ENCODE data around the gene BAIAP2.
"Not testable (repeated sequence)": the region's sequence is repeated elsewhere in the genome, so short reads cannot be mapped to it uniquely, and the experiment has no call there.

BAIAP2 gene

DNA sequence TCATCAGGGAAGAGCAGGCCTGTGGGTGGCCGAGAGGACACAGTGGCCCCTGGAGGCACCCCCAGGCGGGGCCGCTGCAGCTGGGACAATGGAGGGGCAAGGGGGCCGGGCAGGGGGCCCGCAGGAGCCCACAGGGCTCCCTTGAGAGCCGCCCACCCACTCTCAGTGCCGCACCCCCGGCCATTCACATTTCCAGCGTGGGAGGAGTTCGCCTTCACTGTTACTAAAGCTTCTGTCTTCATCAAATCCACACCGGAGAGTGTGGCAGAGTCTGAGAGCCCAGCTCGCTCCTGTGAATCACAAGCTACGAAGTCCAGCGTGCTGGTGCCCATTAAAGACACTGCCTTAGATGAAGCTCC lies 109.5 kb downstream of the BAIAP2 start:
- no peak for DNase-seq

DNA sequence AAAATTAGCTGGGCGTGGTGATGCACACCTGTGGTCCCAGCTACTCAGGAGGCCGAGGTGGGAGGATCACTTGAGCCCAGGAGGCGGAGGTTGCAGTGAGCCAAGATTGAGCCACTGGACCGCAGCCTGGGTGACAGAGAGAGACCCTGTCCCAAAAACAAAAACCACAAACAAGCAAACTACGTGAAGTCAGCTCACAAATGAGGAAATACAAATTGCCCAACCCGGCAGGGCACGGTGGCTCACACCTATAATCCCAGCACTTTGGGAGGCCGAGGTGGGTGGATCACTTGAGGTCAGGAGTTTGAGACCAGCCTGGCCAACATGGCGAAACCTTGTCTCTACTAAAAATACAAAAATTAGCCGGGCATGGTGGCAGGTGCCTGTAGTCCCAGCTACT lies 111.3 kb downstream of the BAIAP2 start:
- DNase-seq: not testable (repeated sequence)

DNA sequence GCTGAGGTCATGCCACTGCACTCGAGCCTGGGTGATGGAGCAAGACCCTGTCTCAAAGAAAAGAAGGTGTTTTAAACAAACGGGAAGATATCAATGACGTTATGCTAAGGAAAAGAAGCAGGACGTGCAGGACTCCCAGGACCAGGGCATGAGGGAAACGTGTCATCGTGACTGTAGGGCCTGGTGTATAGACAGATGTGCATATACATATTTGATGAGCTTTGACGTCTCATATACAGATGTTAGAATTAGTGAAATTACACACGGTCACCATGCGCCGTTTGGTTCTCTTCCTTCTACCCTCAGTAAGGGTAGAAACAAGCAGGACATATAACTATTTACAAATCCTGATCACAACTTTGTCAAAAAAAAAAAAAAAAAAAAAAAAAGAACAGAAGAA lies 112.8 kb downstream of the BAIAP2 start:
- no peak for DNase-seq

DNA sequence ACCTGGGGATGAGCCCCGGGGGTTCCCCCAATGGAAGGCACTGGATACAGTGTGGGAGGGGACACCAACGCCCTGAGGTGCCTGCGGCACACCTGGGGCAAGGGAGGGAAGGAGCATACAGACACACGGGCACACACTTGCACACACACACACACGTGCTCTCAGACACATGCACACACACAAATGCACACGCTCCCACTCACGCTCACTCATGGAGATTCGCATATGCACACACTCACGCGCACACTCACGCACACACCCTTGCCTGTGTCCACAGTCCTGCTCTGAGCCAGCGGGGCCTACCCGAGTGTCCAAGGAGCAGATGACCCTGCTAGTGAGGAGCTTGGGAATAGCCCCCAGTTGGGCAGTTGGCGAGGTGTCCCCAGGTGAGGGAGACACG lies 113.6 kb downstream of the BAIAP2 start:
- no peak for DNase-seq

DNA sequence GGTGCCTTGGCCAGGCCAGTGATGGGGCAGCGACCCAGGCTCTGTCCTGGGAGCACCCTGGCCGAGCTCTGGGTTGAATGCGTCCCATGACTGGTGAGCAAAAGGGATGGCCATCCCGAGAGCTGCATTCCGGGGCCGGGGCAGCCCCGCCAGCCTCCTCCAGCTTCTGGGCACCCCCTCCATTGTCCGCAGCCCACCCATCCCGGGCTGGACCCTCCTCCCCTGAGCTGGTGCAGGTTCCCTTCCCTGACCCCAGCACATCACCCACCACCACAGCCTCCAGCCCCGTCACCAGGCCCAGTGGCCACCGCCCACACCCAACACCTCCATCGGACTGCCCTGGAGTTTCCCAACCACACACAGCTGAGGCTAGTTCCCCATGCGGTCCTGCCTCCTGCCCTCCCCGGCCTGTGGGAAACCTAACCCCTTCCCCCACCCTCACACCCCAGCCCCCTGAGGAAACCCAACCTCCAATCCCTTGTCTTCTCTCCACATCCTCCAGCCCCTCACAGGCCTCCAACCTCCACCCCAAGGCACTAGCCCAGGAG lies 114.1 kb downstream of the BAIAP2 start:
- no peak for DNase-seq

DNA sequence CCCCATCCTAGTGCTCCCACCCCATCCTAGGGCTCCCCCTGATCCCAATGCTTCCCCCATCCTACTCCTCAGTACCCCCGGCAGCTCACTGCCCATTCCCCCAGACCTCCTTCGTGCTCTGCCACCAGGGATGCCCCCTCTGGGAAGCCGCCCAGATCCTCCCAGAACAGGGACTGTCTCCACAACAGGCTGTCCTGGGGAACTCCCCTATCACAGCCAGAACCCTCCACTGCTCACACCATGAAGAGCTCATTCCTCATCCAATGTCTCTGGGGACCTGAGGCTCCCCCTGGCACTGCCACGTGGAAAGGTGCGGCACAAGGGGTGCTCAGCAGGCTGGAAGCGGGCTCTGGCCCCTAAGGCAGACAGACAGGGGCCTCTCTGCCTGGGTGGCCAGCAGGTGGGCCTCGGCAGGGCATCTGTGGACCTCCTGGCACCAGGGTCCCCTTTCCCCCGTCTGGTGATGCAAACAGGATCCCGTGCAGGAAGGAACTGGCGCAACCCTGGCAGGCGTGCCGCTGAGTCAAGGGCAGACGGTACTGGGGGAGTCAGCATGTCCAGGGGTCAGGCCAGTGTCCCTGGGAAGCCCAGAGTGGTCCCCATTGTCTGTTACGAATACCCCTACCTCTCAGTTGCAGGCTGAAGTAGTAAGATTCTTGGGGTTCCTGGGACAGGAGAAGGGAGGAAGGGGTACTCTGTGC lies 115.6 kb downstream of the BAIAP2 start:
- DNase-seq: no peak

DNA sequence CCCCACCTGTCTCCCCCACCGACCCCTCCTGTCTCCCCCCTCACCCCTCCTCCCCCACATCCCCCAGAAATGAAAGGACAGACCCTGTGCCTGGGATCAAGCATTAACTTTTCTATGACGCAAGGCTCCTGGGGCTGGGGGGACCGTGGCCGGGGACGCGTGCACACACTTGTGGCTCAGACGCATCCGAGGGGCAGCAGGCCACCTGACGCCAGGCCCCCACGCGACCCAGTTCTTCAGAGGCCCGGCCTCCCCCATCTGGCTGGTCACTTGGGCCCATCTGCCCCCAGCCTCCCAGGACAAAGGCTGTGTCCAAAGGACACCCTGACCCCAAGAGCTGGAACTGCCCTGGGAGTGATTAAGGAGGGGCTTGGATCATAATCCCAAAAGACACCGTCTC lies 116.3 kb downstream of the BAIAP2 start:
- DNase-seq: no peak

DNA sequence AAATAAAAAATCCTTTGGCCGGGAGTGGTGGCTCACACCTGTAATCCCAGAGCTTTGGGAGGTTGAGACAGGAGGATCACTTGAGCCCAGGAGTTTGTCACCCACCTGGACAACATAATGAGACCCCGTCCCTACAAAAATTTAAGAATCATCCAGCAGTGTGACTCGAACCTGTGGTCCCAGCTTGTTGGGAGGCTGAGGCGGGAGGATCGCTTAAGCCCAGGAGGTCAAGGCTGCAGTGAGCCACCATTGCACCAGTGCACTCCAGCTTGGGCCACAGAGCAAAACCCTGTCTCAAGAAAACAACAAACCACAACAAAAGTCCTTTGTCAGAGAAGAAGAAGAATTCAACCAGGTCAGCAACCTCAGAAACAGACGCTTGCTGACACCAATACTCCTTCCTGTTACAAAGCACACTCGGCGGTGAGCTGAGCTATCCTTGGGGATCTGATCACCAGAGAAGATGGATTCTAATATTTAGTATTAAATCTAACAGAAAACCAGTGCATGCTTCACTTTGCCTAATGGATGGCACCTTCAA lies 117.4 kb downstream of the BAIAP2 start:
- DNase-seq: no peak

DNA sequence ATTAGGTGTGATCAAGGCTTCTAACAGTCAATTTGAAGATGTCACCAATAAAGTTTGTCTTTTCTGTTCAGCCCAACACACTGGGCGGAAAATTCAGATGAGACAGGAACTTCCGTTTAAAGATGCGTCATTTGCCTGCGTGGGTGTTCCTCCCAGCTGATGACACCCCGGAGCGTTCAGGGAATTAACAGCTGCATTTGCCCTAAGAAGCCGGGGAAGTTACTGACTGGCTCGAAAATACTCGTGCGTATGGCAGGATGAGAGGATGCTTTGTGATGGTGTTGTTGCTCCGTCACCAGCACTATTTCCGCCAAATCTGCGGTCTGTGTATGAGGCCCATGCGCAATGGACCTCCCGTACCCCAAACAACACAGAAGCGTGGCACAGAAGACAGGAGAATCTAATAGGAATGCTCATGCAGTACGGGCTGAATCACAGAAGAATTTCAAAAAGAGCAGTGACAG lies 118.4 kb downstream of the BAIAP2 start:
- DNase-seq: no peak

DNA sequence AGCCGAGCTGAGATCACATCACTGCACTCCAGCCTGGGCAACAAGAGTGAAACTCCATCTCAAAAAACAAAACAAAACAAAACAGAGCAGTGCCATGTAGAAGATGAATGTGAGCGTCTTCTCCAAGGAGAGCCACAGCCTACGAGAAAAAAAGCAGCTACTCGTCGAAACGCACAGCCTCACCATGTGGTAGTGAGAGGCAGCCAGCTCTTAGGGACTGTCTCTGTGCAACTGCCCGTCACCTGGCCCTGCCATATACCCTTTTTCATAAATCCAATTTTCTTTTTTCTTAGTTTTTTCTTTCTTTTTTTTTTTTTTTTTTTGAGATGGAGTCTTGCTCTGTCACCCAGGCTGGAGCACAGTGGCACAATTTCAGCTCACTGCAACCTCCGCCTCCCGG lies 119.1 kb downstream of the BAIAP2 start:
- not testable (repeated sequence) for DNase-seq

DNA sequence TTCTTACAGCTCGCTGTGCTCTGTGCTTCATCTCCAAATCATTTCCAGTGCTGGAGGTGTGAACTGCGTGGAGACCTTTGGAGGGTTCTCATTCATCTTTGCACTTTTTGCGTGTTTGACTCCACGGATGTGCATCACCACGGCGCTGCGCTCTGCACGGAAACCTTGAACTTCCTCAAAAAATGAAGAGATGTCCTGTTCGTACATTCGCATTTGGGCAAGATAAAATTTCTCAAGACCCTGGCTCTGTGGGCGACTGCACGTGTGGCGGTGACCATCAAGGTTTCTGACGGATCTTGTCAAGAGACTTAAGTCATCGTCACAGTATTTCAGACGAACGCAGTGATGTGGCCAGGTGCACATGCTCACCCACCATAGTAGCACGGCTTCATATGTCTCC lies 120.0 kb downstream of the BAIAP2 start:
- no peak for DNase-seq

DNA sequence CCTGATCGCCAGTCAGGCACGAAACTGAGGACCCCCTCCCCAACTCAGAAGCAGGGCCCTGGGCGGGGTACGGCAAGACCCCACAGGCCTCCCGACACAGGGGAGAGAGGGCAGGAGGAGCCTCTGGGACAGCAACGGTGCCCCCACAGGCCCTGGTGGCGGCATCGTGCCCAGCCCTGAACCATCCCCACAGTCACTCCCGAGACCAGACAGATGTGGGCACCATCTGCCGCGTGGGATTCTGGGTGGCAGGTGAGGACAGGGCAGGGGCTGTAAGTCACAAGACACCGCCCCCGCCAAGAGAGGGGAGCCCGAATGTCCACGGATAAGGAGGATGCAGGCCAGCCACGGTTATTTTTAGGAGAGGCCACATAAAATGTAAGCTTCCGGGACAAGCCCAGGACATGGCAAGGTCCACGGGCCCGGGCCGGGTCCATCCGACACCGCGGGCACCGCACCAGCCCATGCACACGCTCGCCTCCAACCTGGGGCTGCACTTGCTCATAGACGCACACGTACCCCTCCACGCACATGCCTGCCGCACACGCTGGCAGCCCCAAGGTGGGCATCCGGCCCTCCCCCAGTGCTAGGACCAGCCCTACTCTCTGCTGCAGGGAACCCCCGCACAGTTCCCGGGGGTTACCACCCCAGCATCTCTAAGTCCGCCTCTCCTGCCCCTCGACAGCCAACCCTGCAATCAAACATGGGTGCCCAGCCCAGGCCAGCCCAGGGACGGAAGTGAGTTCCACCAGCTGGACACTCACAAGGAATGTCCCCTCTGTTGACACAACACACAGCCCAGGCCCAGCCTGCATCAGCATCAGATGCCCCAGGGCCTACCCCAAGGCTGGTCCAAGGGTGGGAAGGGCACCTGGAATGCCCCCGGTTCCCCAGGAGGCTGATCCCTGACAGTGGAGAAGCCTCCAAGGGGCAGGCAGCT lies 122.2 kb downstream of the BAIAP2 start:
- no peak for DNase-seq

DNA sequence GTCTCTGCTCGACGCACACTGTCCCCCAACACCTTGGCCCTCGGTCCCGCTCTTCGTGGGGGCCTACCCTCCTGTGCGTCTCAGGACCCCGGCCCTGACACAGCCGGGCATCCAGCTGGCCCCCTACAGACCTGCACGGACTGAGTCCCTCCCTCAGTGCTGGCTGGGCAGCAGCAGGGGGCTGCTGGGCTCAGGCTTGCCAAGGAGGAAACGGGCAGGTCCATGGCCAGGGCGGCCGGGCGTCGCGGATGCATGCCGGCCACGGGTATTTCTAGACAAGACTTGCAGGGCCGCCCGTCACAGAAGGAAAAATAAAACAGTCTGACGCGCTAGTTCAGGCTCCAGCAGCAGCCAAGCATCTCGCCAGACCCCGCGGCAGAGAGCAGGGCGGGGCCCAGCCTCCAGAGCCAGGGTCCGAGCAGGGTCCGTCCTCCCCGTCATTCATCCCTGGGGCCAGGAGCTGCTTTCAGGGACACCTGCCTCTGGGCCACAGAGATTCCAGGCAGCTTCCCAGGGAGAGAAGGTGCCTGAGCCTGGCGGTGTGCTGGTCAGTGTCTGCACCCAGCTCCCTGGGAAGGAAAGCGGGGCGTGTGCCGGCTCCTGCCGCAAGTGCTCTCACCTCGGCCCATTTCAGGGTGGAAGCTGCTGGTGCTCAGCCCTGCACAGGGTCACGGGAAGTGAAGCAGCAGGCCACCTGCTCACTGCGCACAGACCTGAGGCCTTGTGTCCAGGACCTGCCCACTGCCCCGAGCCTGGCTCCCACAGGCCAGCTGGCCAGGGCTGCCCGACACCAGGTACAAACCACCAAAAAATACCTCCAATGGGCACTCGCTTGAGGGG lies 123.1 kb downstream of the BAIAP2 start:
- no peak for DNase-seq

DNA sequence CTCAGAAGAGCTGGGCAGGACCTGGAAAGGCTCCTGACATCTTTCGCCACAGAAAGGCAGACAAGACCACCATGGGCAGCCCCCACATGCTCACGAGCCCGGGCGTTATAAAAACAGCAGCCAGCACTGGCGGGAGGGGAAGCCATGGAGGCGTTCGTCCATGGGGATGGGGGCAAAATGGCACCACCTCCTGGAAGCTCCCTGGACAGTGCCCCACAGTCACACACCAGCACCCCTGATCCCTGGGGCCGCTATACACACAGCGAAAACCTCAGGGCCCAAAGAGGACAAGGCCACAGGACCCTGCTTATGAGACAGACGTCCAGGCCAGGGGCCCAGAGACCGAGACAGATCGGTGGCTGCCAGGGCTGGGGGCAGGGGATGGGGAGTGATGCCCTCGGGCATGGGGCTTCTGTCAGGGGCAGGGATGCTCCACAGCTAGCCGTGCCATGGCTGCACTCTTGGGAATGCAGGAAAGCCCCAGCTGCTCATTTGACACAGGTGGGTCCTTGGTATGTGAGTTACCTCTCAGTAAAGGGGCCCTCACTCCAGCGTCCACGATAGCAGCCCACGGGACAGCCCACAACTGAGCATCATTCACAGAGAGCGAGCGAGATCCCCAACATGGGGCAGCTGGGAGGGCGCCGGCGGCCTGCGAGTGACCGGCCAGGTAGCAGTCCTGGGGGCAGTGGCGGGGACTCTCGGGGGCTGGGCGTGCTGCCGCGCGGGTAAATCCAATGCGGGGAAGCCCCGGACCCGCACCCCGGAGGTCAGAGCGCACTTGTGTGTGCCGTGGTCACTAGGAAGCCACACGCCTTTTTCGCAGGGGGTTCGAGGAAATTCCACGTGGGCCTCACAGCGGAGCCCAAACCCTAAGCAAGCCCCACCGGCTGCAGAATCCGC lies 124.0 kb downstream of the BAIAP2 start:
- DNase-seq: no peak

DNA sequence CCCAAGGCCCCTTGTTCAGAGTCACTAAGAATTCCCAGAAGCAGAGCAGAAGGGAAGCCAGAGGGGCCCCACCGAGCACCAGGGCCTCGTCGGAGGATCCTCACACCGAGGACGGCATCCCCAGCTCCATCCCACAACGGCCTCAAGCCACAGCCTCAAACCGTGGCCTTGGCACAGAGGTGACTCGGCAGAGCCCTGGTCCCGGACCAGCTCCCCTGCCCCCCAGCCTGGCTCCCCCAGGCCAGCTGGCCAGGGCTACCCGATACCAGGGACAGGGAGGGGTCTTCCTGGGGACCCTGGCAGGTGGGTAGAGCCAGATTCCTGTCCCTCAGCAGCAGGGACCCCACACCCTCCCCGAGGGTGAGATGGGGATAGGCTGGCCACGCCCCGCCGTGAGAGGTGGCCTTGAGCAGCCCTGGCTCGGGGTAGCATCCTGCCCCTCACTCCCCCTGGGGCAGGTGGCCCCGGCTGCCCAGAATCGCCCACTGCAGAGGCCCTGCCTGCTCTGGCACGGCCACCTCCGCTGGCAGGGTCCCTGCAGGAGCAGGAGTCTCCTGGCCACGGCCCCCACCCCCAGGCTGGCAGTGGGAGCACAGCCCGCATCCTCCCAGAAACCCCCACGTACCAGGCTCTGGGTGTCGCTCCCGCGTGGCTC lies 124.8 kb downstream of the BAIAP2 start:
- DNase-seq: no peak

DNA sequence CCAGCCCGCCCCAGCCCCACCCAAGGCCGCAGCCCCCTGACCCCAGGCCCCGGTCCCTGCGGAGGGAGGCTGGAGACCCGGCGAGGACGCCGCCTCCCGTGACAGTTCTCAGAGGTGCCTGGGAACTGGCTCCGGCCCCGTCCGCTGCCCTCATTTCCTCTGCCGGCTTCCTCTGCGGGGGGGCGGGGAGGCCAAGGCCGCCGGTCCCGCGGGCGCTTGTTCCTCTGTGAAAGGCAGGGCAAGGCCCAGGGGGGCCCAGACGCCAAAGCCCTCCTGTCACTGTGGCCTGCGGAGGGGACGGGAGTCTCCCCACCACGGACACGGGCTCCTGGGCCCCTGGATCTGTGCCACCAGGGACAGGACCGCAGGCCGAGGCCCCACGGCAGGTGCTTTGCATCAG lies 125.4 kb downstream of the BAIAP2 start:
- no peak for DNase-seq

DNA sequence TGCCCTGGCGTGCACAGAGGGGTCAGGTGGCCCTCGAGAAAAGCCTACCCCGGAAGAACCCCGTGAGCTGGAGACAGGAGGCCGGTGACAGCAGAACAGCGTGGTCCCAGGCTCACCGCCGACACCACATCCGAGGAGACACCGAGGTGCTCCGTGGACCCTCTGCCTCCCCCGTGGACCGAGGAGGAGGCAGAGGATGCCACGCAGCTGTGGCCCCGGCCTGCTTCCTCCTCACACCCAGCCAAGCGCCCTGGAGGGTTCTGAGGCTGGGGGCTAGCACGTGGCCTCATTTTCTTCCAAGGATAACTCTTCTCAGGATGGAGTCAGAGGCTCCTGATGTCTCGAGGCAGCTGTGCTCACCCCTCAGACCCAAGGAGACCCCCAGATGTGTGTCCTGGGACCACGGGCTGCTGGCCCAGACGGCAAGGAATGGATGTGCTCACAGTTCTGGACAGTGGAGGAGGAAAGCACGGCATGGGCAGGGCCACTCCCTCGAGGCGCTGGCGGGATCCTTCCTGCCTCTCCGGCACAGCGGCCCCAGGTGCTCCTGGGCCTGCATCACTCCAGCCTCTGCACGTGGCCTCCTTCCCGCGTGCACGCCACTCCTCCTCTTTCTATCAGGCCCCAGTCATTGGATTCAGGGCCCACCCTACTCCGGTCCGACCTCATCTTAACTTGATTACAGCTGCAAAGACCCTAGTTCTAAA lies 125.9 kb downstream of the BAIAP2 start:
- DNase-seq: no peak

DNA sequence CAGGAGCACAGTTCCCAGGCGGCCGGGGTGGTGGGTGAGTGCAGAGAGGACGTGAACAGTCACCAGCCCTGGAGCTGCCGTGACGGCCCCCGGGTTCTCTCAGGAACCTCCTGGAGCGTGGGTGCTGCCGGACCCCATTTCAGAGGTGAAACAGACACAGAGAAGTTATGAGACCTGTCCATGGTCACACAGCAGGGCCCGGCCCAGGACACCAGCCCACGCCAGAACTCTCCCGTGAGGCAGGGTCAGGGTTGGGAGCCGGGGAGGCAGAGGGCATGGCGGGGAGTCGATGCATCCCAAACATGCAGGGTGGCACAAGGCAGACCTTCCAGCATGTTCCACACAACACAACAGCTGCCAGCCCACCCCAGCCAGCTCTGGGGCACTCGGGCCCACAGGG lies 126.6 kb downstream of the BAIAP2 start:
- no peak for DNase-seq

DNA sequence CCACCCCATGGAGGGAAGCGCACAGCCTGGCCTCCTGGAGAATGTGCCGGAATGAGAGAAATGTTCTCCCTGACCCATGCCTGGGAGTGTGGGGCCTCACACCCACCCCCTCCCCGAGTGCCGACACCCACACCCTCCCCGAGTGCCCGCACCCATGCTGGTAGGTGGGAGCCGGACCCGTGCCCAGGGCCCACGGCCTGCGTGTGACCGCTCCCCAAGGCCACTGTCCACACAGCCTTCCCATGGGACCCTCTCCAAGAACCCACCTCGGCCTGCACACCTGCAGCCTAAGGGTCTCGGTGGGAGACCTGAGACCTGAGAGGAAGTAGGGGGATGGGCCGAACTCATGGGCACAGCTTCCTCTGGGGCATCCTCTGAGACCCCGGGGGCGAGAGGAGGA lies 127.0 kb downstream of the BAIAP2 start:
- DNase-seq: no peak

DNA sequence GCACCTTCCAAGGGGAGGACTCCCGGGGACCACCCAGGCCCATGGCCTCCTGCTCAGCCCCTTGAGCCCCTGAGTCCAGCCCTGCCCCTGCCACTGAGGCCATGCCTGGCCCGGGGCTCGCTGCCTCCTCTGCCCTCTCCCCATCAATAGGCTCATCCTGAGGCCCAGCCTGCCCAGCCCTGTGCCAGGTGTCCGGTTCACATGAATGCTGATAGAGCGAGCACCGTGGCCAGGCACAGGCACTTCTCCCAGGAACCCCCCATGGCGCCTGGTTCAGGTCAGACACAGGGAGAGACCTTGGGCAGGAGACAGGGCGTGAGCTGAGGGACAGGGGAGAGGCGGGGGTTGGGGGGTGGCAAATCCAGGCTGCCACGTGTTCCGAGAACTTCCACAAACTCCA lies 127.5 kb downstream of the BAIAP2 start:
- DNase-seq: no peak

Data from NCI-H1092 treated with DMSO at 0.1 percent for 48 hours (cell line).